ENCODE measurements around the gene PXDN.
"Not testable (repeated sequence)": the region's sequence is repeated elsewhere in the genome, so short reads cannot be mapped to it uniquely, and the experiment has no call there.

PXDN gene

GRCh38 chr2:1686784-1687105 is 57.6 kb downstream of the PXDN start:
- no peak for DNase-seq (ENCODE audit: low read depth in 3 of 3, low spot score in 1 of 3)

GRCh38 chr2:1685957-1686783 is 58.1 kb downstream of the PXDN start:
- DNase-seq (ENCODE audit: low read depth in 3 of 3, low spot score in 1 of 3), result no peak

- DNase-seq (ENCODE audit: low read depth in 3 of 3, low spot score in 1 of 3), result no peak
Measured at GRCh38 chr2:1685078-1685956, 59.0 kb downstream of the PXDN start.

- no peak for DNase-seq (ENCODE audit: low read depth in 3 of 3, low spot score in 1 of 3)
Measured at GRCh38 chr2:1683297-1683696, 61.0 kb downstream of the PXDN start.

- no peak for DNase-seq (ENCODE audit: low read depth in 3 of 3, low spot score in 1 of 3)
Measured at GRCh38 chr2:1682181-1682440, 62.2 kb downstream of the PXDN start.

- no peak for DNase-seq (ENCODE audit: low read depth in 3 of 3, low spot score in 1 of 3)
Measured at GRCh38 chr2:1681323-1682180, 62.8 kb downstream of the PXDN start.

- no peak for DNase-seq (ENCODE audit: low read depth in 3 of 3, low spot score in 1 of 3)
Measured at GRCh38 chr2:1681017-1681318, 63.3 kb downstream of the PXDN start.

- DNase-seq (ENCODE audit: low read depth in 3 of 3, low spot score in 1 of 3), result no peak
Measured at GRCh38 chr2:1680222-1681016, 63.9 kb downstream of the PXDN start.

GRCh38 chr2:1679488-1680039 is 64.8 kb downstream of the PXDN start:
- not testable (repeated sequence) for DNase-seq (ENCODE audit: low read depth in 3 of 3, low spot score in 1 of 3)

GRCh38 chr2:1679065-1679464 is 65.2 kb downstream of the PXDN start:
- not testable (repeated sequence) for DNase-seq (ENCODE audit: low read depth in 3 of 3, low spot score in 1 of 3)

- no peak for DNase-seq (ENCODE audit: low read depth in 3 of 3, low spot score in 1 of 3)
Measured at GRCh38 chr2:1678609-1679008, 65.7 kb downstream of the PXDN start.

GRCh38 chr2:1677821-1678165 is 66.5 kb downstream of the PXDN start:
- DNase-seq (ENCODE audit: low read depth in 3 of 3, low spot score in 1 of 3), result no peak

GRCh38 chr2:1676913-1677820 is 67.1 kb downstream of the PXDN start:
- DNase-seq (ENCODE audit: low read depth in 3 of 3, low spot score in 1 of 3), result no peak

- DNase-seq (ENCODE audit: low read depth in 3 of 3, low spot score in 1 of 3), result no peak
Measured at GRCh38 chr2:1676091-1676912, 68.0 kb downstream of the PXDN start.

- DNase-seq (ENCODE audit: low read depth in 3 of 3, low spot score in 1 of 3), result no peak
Measured at GRCh38 chr2:1675633-1676032, 68.7 kb downstream of the PXDN start.

GRCh38 chr2:1674766-1675397 is 69.4 kb downstream of the PXDN start:
- no peak for DNase-seq (ENCODE audit: low read depth in 3 of 3, low spot score in 1 of 3)

- DNase-seq (ENCODE audit: low read depth in 3 of 3, low spot score in 1 of 3), result no peak
Measured at GRCh38 chr2:1674276-1674675, 70.0 kb downstream of the PXDN start.

GRCh38 chr2:1673160-1673944 is 71.0 kb downstream of the PXDN start:
- no peak for DNase-seq (ENCODE audit: low read depth in 3 of 3, low spot score in 1 of 3)
